AG04450 (cell line): ENCODE data around the gene XPNPEP3. TPM values are rescaled to one million over a fixed set of nuclear protein-coding genes. Genes with fewer than 3 reads are reported as not detected.

Experiments used
- CTCF ChIA-PET: fragments of 300-600, 350-600 bp; formaldehyde crosslinking; extraction: SDS; loops from one replicate; lab custom pipeline; 2022; ENCODE audit warnings: antibody characterized with exemption, inconsistent platforms; lab: Charles Lee
- POLR2A ChIA-PET: fragments of 350-600 bp; formaldehyde crosslinking; extraction: SDS; loops from one replicate; lab custom pipeline; 2021; ENCODE audit warnings: antibody characterized with exemption, inconsistent platforms; lab: Yijun Ruan, JAX
- DNase-seq: peaks from one replicate; pipeline ENCODE4 v3.0.0-alpha.2; 2011; ENCODE audit warnings: low read depth, low spot score
- H3K27ac ChIP-seq: one replicate; pipeline ENCODE4 v1.5.1; 2012; ENCODE audit warnings: low read depth, low read length, control low read depth
- H3K27me3 ChIP-seq: one replicate; pipeline ENCODE4 v1.6.0; 2012; ENCODE audit warnings: low read length; ENCODE audit not compliant: control insufficient read depth, insufficient read depth
- H3K4me3 ChIP-seq: 2 replicates; pipeline ENCODE4 v1.5.1; 2011; ENCODE audit warnings: mild to moderate bottlenecking, low read depth, low read length, control low read depth
- H3K9me3 ChIP-seq: 2 replicates; pipeline ENCODE4 v1.5.1; 2012; ENCODE audit warnings: low read length; ENCODE audit not compliant: control insufficient read depth, insufficient read depth
- polyA plus RNA-seq: library from polyadenylated mRNA; depleted of rRNA; stranded (reverse); fragments of >200 nt; gene quantifications from 2 replicates; pipeline ENCODE4 v1.2.3, GENCODE V29; 2011
- TF ChIP-seq, protein P1 (sequence below): IDR thresholded peaks from 2 replicates; pipeline ENCODE4 v1.5.1; 2011; ENCODE audit warnings: low read depth, low read length, control low read depth, inconsistent platforms

Gene XPNPEP3
- polyA plus RNA-seq, 1 experiment, result 26.3 TPM

DNA sequence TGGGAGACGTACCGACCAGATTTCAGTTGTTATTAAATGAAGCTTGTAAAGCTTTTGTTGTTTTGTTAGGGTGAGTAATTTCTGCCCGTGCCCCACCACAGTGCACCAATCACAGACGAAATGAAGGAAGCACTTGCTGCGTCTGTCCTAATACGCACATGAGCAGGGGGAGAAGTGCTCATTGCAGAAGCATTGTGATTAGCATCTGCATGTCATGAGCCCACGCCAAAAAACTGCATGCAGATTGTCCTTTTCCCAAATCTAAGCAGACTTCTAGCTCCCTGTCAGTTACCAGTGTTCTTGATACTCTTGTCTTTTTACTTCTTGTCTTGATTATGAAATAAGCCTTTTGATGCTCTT, 109.8 kb downstream of the XPNPEP3 start:
- POLR2A ChIA-PET, result interaction anchor here (1.5 kb wide), 1 partner anchor 15 kb away, joined by 5 read pairs; the partner anchor contains the start of gene RBX1
- Histone ChIP-seq H3K27ac (no peak overlapping the region), H3K27me3 (no peaks in the 10 kb centered on the region), H3K9me3 (no peaks in the 10 kb centered on the region), H3K4me3 (no peak overlapping the region)
- CTCF ChIA-PET, result no interaction called here
- TF ChIP-seq, protein P1, sequence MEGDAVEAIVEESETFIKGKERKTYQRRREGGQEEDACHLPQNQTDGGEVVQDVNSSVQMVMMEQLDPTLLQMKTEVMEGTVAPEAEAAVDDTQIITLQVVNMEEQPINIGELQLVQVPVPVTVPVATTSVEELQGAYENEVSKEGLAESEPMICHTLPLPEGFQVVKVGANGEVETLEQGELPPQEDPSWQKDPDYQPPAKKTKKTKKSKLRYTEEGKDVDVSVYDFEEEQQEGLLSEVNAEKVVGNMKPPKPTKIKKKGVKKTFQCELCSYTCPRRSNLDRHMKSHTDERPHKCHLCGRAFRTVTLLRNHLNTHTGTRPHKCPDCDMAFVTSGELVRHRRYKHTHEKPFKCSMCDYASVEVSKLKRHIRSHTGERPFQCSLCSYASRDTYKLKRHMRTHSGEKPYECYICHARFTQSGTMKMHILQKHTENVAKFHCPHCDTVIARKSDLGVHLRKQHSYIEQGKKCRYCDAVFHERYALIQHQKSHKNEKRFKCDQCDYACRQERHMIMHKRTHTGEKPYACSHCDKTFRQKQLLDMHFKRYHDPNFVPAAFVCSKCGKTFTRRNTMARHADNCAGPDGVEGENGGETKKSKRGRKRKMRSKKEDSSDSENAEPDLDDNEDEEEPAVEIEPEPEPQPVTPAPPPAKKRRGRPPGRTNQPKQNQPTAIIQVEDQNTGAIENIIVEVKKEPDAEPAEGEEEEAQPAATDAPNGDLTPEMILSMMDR, result no peak
- no peak for DNase-seq

DNA sequence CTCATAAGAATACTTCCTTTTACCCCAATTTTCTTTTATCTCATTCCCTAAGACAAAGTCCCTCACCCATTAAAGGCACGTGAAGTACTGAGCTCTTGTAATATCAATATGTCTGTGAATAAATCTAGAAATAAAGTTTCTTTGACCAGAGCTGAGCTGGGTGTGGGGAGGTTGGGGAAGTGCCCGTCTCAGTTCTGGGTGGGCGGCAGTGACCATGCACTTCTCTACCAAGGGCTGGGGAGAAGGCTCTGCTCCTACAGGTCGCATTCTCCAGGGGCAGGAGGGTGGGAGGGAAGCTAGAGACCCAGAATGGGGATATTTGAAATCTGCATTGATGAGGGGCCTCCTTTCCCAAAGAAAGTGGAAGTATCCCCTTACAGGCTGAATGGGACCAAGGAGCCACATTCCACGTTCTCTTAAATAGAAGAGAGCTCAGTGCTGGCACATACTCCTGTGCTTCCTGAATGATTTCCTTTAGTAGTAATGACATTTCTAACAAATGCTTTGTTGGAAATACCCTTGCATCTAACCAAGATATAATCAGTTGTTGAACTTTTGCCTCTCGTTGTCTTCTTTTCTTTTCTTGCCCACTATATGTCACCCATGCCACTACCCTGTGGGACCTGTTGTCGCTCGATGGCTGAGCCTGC, 110.3 kb downstream of the XPNPEP3 start:
- ChIA-PET POLR2A (interaction anchor here (0.6 to 1.5 kb wide), 2 partner anchors 16 to 52 kb away, joined by 5 to 7 read pairs; partner anchors contain the start of gene RBX1), CTCF (no interaction called here)
- TF ChIP-seq, protein P1, result no peak

DNA sequence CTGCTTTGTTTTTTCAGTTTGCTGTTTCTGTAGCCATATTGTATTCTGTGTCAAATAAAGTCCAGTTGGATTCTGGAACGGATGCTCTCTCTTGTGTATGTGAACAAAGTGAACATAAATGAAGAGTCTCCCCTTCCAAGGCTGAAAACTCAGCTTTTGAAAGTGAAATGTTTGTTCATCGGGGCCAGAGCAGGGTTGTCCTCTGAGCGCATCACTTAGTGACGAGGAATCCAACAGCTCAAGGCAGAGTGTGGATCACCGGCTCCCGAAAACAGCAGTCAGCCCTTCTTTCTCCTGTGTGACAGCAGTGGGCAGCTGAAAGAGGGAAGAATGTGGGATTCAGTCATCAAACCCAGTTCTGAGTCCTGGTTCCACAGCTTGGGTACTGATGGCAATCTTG, 115.6 kb downstream of the XPNPEP3 start:
- CTCF ChIA-PET, result no interaction called here

More for the DNA sequence above, 110.3 kb downstream of the XPNPEP3 start:
- Histone ChIP-seq H3K9me3 (no peaks in the 10 kb centered on the region), H3K27me3 (no peaks in the 10 kb centered on the region), H3K27ac (no peak overlapping the region), H3K4me3 (no peak overlapping the region)
- DNase-seq, result no peak

DNA sequence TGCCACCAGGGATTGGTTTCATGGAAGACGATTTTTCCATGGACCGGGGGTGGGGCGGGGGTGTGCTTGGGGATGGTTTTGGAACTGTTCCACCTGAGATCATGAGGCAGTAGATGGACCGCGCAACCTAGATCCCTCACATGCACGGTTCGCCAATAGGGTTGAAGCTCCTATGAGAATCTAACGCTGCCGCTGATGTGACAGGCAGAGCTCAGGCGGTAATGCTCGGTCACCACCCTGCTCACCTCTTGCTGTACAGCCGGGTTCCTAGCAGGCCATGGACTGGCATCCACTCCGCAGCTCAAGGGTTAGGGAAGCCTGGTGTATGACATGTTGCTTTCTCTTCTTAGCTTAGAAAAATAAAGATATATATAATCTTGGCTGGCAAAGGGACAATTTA, 116.2 kb downstream of the XPNPEP3 start:
- TF ChIP-seq, protein P1, result no peak
- Histone ChIP-seq H3K27ac (no peak overlapping the region), H3K9me3 (no peaks in the 10 kb centered on the region), H3K27me3 (no peaks in the 10 kb centered on the region), H3K4me3 (no peak overlapping the region)
- ChIA-PET POLR2A (interaction anchor here (0.7 kb wide), 1 partner anchor 16 kb away, joined by 4 read pairs; no protein-coding TSS in a partner anchor), CTCF (no interaction called here)
- no peak for DNase-seq

More for the DNA sequence above, 115.6 kb downstream of the XPNPEP3 start:
- TF ChIP-seq, protein P1, result no peak
- no peaks in the 10 kb centered on the region for H3K9me3 ChIP-seq
- no peak overlapping the region for H3K4me3 ChIP-seq
- H3K27me3 ChIP-seq, result no peaks in the 10 kb centered on the region
- no peak overlapping the region for H3K27ac ChIP-seq
- POLR2A ChIA-PET, result no interaction called here
- no peak for DNase-seq

DNA sequence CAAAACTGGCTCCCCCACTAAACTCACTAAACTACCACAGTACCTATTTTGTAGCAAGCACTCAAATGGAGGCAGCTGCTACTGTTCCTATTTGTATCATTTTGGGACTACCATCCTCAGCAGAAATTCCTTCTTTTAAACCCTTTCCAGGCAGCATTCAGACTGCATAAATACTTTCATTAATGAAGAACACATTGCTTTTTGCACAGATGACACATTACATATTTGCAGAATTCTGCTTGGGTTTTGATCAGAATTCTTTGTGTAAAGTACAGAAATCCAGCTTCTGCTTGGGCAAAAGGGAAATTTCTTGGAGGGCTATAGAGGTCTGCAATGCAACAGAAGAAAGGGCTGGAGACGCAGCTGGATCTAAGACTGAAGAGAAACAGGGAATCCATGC, 118.4 kb downstream of the XPNPEP3 start:
- POLR2A ChIA-PET, result no interaction called here
- H3K9me3 ChIP-seq, result no peaks in the 10 kb centered on the region; the same call in 1 of the 2 replicates
- no peak overlapping the region for H3K4me3 ChIP-seq
- CTCF ChIA-PET, result interaction anchor here (0.7 kb wide), 1 partner anchor 175 kb away, joined by 14 read pairs; no protein-coding TSS in a partner anchor
- TF ChIP-seq, protein P1, result no peak
- no peaks in the 10 kb centered on the region for H3K27me3 ChIP-seq
- no peak for DNase-seq
- H3K27ac ChIP-seq, result no peak overlapping the region
